ENCODE results near the gene CNTNAP5.

The CNTNAP5 gene

DNA sequence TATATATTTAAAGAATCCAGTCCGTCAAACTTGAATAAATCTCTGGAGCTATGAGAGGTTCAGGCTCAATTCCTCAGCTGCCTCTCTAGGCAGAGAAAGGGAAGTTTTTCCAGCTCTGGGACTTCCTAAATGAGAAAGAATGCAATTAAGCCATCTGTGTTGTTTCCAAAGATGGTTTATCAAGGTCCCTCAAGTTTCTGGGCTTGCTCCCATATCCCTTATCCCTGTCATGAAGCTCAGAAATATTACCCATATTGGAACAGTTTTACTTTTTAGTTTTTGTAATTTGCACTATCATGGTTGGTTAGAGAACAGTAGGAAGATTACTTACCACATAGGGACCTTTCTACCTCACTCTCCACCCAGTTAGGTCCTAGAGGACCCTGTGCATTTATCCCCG is 1.4 kb downstream of the CNTNAP5 start:
- peaks cover 0 to 9% (median 0%) of the 10 kb centered on the region in 11 experiments; a peak in 5 of 22 replicates for H3K27me3 ChIP-seq
- TF ChIP-seq Cebpa-rat (IDR thresholded peaks at IDR 0.05), result no peak
- H3K36me3 ChIP-seq, result no peaks in the 10 kb centered on the region
- H3K9me3 ChIP-seq (replicated peaks in 1 of 11), result peaks cover 0 to 12% (median 8%) of the 10 kb centered on the region in 11 experiments; a peak in 7 of 22 replicates
- H3K4me1 ChIP-seq, result no peaks in the 10 kb centered on the region
- no peak overlapping the region for H3K9ac ChIP-seq
- H3K27ac ChIP-seq, result no peak overlapping the region
- no peak overlapping the region for H3K4me2 ChIP-seq
- peaks cover 0 to 8% (median 0%) of the 10 kb centered on the region in 11 experiments; a peak in 1 of 22 replicates for H4K20me1 ChIP-seq
- H3K4me3 ChIP-seq, result no peak overlapping the region

DNA sequence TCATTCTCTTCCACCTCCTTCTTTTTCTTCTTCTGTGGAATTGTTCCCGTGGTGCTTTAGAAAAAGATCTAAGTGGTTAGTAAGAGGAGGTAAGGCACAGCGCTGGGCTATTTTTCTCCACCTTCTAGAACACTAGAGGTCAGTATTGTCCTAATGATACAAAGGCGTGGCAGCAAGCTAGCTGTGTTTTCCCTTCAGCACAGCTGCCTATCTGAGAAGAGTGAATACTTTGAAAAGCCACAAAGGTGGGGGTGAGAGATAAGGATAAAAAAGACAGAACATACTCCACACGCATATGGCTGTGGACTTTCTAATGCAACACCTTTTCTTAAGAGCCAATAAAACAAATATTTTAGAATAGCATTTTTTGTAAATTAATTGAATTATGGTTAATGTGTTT is 2.1 kb downstream of the CNTNAP5 start:
- H3K4me1 ChIP-seq, result no peaks in the 10 kb centered on the region
- H3K9ac ChIP-seq, result no peak overlapping the region
- no peak for TF ChIP-seq Cebpa-rat (IDR thresholded peaks at IDR 0.05)
- peaks cover 0 to 9% (median 0%) of the 10 kb centered on the region in 11 experiments; a peak in 5 of 22 replicates for H3K27me3 ChIP-seq
- H3K4me3 ChIP-seq, result no peak overlapping the region
- no peak overlapping the region for H3K27ac ChIP-seq
- H3K9me3 ChIP-seq (replicated peaks in 1 of 11), result peaks cover 0 to 12% (median 8%) of the 10 kb centered on the region in 11 experiments; a peak in 7 of 22 replicates
- H3K4me2 ChIP-seq, result no peak overlapping the region
- no peaks in the 10 kb centered on the region for H3K36me3 ChIP-seq
- H4K20me1 ChIP-seq, result peaks cover 0 to 8% (median 0%) of the 10 kb centered on the region in 11 experiments; a peak in 1 of 22 replicates

DNA sequence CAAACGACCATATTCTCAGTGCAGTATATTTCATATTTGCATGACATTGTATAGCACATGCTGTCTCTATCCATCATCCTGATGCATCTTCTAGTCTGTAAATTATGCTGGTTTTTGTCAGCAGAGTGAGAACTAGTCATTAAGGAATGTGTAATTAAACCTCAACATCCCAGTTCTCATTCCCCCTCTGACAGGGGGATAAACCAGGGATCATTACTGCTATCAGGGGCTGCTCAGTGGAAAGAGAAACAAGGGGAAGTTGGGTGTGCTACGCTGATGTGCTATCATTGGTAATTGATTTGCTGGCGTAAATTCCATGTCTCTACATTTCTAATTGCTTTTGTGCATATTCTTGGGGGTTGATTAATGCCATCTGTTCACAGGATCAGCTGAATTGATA is 7.7 kb downstream of the CNTNAP5 start:
- H3K27me3 ChIP-seq, result no peaks in the 10 kb centered on the region
- TF ChIP-seq Cebpa-rat (IDR thresholded peaks at IDR 0.05), result no peak
- no peak overlapping the region for H3K4me3 ChIP-seq
- H3K4me1 ChIP-seq, result no peaks in the 10 kb centered on the region
- no peaks in the 10 kb centered on the region for H3K36me3 ChIP-seq
- H3K4me2 ChIP-seq, result no peak overlapping the region
- no peak overlapping the region for H3K27ac ChIP-seq
- H3K9me3 ChIP-seq (replicated peaks in 1 of 11), result no peaks in the 10 kb centered on the region
- no peak overlapping the region for H3K9ac ChIP-seq
- no peaks in the 10 kb centered on the region for H4K20me1 ChIP-seq

DNA sequence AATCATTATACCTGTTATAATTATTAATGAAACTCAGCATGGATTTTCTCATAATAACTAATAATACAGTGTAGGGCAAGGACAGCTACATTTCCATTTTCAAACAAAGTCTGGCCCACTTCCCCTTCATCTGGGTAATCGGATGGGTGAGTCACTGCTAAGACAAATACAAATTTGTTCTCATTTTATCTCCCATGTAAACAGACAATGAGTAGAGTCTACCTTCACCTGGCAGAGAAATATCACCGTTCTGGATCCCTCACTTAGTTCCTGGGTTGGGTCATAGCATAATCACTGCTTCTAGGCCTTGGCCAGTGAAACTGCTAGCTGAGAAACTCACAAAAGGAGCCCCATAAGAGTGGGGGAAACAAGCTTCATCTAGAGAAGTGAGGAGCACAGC is 9.2 kb downstream of the CNTNAP5 start:
- Histone ChIP-seq H3K4me2 (no peak overlapping the region), H3K4me1 (no peaks in the 10 kb centered on the region), H3K36me3 (no peaks in the 10 kb centered on the region), H3K9me3 (replicated peaks in 1 of 11) (no peaks in the 10 kb centered on the region), H3K4me3 (no peak overlapping the region), H3K9ac (no peak overlapping the region), H3K27ac (no peak overlapping the region), H4K20me1 (no peaks in the 10 kb centered on the region), H3K27me3 (no peaks in the 10 kb centered on the region)
- TF ChIP-seq Cebpa-rat (IDR thresholded peaks at IDR 0.05), result no peak

- Histone ChIP-seq H3K27me3 (no peaks in the 10 kb centered on the region), H3K4me3 (no peak overlapping the region), H4K20me1 (no peaks in the 10 kb centered on the region), H3K36me3 (no peaks in the 10 kb centered on the region), H3K27ac (no peak overlapping the region), H3K9me3 (replicated peaks in 1 of 11) (no peaks in the 10 kb centered on the region), H3K4me1 (no peaks in the 10 kb centered on the region), H3K9ac (no peak overlapping the region), H3K4me2 (no peak overlapping the region)
- TF ChIP-seq Cebpa-rat (IDR thresholded peaks at IDR 0.05), result no peak
Measured at GRCh38 chr2:124035001-124035400, 9.9 kb downstream of the CNTNAP5 start.

DNA sequence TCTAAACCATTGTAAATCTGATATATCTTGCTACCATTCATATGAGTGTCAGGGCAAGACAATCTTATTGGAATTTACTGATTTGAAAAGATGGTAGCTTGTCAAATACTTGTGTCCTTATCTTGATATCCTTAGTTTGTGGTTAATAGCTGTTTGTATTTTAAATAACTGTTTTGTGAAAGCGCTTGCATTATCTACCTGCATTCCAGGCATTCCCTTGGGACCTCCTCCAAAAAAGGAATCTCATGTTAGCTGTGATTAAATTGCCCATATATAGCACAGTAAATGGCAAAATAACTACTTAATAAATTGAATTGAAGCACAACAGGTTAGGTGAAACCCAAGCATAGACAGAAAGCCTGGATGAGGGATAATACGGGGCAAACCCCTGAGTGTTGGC is 13.9 kb downstream of the CNTNAP5 start:
- no peak overlapping the region for H3K9ac ChIP-seq
- no peaks in the 10 kb centered on the region for H3K9me3 ChIP-seq (replicated peaks in 1 of 11)
- H3K27ac ChIP-seq, result no peak overlapping the region
- no peak overlapping the region for H3K4me2 ChIP-seq
- no peaks in the 10 kb centered on the region for H3K27me3 ChIP-seq
- no peak for TF ChIP-seq Cebpa-rat (IDR thresholded peaks at IDR 0.05)
- peaks cover 0 to 19% (median 10%) of the 10 kb centered on the region in 10 experiments; a peak in 10 of 20 replicates for H3K4me1 ChIP-seq
- no peak overlapping the region for H3K4me3 ChIP-seq
- H3K36me3 ChIP-seq, result no peaks in the 10 kb centered on the region
- H4K20me1 ChIP-seq, result no peaks in the 10 kb centered on the region

DNA sequence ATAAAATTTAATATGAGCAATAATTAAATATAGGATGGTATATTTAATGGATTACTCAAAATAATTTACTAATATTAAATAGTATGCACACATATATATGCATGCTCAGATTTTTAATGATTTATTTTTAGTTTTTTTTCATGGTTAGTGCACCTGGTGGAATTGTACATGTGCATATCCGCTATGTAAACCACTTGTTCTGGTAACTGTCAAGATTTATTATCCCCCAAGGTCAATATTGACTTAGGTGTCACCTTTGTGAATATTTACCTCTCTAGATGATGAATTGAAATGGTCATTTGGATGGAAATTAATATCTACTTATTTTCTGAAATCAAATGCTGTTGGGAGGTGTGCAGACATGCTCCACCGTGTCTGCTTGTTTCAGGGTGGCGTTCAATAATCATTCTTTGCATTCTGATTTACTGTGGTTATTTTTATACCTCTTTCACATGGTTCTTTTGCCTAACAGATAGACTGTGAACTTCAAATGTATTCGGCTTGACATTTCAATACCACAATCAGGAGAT is 14.7 kb downstream of the CNTNAP5 start:
- Histone ChIP-seq H3K9me3 (replicated peaks in 1 of 11) (no peaks in the 10 kb centered on the region), H3K36me3 (no peaks in the 10 kb centered on the region), H4K20me1 (no peaks in the 10 kb centered on the region), H3K4me3 (no peak overlapping the region), H3K4me2 (no peak overlapping the region), H3K27ac (no peak overlapping the region), H3K9ac (no peak overlapping the region), H3K27me3 (no peaks in the 10 kb centered on the region), H3K4me1 (peaks cover 0 to 19% (median 10%) of the 10 kb centered on the region in 10 experiments; a peak in 10 of 20 replicates)
- TF ChIP-seq Cebpa-rat (IDR thresholded peaks at IDR 0.05), result no peak

DNA sequence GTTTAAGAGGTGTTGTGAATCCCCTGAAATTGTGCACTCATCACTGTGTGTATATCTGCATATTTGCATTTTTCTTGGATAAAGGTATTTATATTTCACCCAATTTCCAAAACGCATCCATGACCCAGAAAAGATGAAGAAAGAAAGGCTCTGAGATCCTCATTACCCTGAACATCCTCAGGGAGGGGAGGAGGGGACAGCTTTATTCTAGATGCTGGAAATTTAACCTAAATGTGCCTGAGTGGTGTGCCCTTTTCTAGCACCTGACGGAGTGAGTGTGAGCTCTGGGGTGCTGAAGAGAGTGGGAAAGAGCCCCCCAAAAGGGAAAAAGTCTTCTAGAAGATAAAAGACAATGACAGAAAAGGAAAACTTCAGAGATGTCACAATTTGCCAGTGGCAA is 20.8 kb downstream of the CNTNAP5 start:
- TF ChIP-seq Cebpa-rat (IDR thresholded peaks at IDR 0.05), result no peak
- H3K9ac ChIP-seq, result no peak overlapping the region
- no peaks in the 10 kb centered on the region for H3K36me3 ChIP-seq
- no peaks in the 10 kb centered on the region for H3K27me3 ChIP-seq
- no peak overlapping the region for H3K27ac ChIP-seq
- H3K4me1 ChIP-seq, result peaks cover 0 to 15% (median 8%) of the 10 kb centered on the region in 10 experiments; a peak in 10 of 20 replicates
- no peak overlapping the region for H3K4me3 ChIP-seq
- H4K20me1 ChIP-seq, result no peaks in the 10 kb centered on the region
- no peaks in the 10 kb centered on the region for H3K9me3 ChIP-seq (replicated peaks in 1 of 11)
- no peak overlapping the region for H3K4me2 ChIP-seq

GRCh38 chr2:124046332-124046731 is 21.2 kb downstream of the CNTNAP5 start:
- H3K36me3 ChIP-seq, result no peaks in the 10 kb centered on the region
- H3K4me3 ChIP-seq, result no peak overlapping the region
- no peak overlapping the region for H3K9ac ChIP-seq
- H4K20me1 ChIP-seq, result no peaks in the 10 kb centered on the region
- no peak overlapping the region for H3K27ac ChIP-seq
- peaks cover 0 to 10% (median 5%) of the 10 kb centered on the region in 10 experiments; a peak in 10 of 20 replicates for H3K4me1 ChIP-seq
- H3K4me2 ChIP-seq, result no peak overlapping the region
- H3K27me3 ChIP-seq, result no peaks in the 10 kb centered on the region
- TF ChIP-seq Cebpa-rat (IDR thresholded peaks at IDR 0.05), result no peak
- no peaks in the 10 kb centered on the region for H3K9me3 ChIP-seq (replicated peaks in 1 of 11)

DNA sequence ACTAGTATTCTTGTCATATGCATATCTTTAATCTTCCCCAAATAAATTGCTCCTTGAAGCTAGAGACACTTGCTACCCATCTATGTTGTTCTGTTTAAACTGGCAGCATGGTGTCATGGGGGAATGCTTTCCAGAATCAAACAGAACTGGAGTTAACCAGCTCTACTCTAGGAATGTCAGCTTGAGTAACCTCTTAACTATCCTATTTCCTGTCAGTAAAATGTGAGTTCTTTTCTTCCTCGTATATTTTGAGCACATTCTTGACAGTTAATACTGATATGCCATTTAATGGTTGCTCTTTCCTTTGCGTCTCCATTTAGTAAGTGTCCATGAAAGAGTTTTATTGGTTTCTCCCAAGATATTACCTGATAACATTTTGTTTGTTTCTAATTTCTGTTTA is 23.0 kb downstream of the CNTNAP5 start:
- Histone ChIP-seq H3K4me3 (no peak overlapping the region), H3K9me3 (replicated peaks in 1 of 11) (no peaks in the 10 kb centered on the region), H3K27me3 (no peaks in the 10 kb centered on the region), H3K36me3 (no peaks in the 10 kb centered on the region), H3K27ac (no peak overlapping the region), H3K4me2 (no peak overlapping the region), H3K9ac (no peak overlapping the region), H3K4me1 (peaks cover 0 to 5% (median 0%) of the 10 kb centered on the region in 10 experiments; a peak in 4 of 20 replicates), H4K20me1 (no peaks in the 10 kb centered on the region)
- TF ChIP-seq Cebpa-rat (IDR thresholded peaks at IDR 0.05), result no peak
